SH-SY5Y (cell line): ENCODE data around the gene NCAM1.
A peak's percentile ranks its signal among the peaks of the same experiment; 100 is the strongest.

ENCODE experiments used
- GATA2 ChIP-seq: IDR thresholded peaks from 2 replicates; pipeline ENCODE4 v1.6.1; 2011; ENCODE audit warnings: mild to moderate bottlenecking, low read depth, low read length
- GATA3 ChIP-seq: IDR thresholded peaks from 2 replicates; pipeline ENCODE4 v1.6.1; 2011; ENCODE audit warnings: low read depth, mild to moderate bottlenecking, low read length, moderate library complexity

The NCAM1 gene

DNA sequence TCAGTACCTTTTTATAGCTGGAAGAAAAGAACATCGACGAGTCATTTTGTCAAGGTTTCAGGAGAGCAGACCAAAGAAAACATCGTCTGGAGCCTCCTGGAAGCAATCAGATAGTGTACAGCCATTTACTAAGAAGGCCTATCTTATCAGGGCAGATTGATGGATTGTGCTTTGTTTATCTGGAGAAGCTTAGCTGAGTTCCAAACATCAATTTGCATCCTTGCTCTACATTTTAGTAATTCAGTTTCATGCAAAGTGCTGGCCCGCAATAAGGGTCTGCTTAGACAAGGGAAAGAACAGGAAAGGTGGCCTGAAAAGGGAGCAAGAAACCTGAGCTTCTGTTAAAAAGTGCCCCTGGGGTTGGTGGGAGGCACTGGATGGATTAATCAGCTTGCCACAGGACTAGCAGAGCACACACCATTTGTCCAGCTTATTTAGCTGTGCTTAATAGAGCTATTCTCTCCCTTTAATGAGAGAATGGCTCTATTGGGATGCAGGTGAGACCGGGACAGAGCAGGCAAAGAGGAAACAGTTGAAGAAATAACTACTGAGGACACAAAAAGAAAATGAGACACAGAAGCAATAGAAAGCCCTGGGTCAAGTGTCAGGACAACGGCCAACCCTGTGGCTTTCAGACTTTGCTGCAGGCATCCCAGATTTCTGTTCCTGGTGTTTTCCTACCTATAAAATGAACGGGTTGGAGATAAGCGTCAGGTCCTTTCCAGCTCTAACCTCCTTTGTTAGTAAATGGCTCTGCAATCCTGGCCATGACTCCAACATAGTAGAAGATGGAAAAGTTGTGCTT lies 231.1 kb downstream of the NCAM1 start:
- TF ChIP-seq GATA2 = peak; percentile 88
- peak; percentile 68 for TF ChIP-seq GATA3

DNA sequence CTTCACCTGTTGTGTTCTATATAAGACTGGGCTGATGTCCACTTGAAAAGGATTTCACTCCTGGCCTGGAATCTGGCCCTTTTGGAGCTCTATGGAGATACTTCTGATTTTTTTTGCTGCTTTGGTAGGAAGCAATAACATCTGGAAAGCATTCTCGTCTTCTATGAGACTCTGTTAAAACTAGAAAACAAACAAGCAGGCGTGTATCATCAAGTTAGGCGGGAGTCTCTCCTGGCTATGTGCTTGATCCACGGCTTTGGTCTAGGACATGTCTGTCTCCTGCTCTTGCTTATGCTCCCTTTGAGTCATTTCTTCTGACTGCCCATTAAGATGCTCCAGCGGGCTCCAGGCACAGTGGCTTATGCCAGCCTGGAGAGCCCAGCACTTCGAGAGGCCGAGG lies 231.8 kb downstream of the NCAM1 start:
- TF ChIP-seq GATA2 (no peak), GATA3 (no peak)

DNA sequence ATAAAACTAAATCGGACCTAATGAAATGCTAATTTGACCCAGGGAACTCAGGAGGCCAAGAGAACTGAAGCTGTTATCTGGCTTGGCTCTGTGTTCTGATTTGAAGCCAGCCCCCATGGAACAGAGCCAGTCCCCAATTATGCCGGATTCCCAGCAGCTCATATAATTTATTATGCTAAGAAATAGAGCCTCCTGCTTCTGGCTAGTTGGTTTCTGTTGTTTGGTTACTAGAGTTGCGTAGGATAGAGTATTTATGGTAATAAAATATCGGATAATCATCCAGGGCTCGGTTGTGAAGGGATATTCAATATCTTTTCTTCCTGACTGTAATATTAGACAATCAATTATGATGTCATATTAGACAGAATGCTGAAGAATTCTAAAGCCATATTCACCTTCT lies 232.7 kb downstream of the NCAM1 start:
- TF ChIP-seq GATA3 (no peak), GATA2 (peak; percentile 75)

DNA sequence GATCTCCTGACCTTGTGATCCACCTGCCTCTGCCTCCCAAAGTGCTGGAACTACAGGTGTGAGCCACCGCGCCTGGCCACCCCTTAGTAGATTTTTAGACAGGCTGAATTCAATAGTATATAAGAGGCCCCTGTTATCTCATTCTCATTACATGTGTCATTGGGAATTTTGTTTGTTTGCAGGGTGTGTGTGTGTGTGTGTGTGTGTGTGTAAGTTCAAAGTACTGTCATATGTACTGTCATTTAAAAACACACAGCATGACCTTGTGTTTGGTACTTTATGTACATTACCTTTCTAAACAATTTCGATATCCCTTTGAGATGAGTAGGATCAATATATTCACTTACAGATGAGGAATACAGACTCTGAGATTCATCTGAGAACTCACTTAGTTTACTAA lies 234.5 kb downstream of the NCAM1 start:
- TF ChIP-seq GATA2 = no peak

DNA sequence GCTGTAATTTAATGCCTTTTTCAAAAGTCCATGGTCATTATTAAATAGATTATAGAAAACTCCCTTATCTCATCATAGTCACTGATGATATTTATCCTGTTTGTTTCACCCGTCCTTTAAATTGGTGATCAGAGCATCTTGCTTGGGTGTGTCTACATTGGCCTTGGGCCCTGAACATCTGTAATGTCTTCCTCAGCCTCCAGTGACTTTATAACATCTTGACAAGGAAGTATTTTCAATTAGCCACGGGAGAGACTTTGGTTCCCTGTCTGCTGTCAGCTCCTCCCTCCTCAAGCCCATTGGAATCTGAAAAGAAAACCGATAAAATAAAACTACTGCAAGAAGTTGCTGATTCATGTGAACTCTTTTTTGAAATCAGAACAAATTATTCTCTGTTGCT lies 236.2 kb downstream of the NCAM1 start:
- TF ChIP-seq GATA2 = no peak

DNA sequence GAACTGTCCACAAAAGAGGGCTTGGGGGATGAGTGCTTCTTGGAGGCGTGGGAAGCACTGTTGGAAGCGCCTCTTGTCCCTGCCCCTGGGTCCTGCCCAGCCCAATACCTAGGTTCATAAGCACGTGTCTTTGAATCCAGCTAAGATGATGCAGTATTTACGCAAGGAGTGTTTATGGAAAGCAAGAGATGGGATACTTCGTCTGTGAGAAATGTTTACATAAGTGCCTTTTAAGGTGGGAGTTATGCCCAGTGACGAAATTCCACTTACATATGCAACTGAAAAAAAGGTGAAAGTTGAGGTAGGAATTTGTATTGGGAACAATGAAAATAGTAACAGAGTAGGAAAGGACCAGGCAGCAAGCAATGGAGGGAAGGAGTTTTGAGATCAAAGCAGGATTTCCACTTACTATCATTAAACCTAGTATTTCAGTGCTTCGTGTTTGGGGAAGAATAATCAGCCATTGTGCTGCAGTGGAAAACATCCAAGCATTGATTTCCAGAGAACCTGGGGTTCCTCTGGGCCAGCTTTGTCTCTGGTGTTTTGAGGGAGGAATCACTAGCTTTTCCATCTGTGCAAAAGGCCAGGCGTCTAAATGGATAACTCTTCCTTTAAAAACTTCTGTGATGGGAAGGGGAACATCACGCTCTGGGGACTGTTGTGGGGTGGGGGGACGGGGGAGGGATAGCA lies 237.9 kb downstream of the NCAM1 start:
- no peak for TF ChIP-seq GATA2
- no peak for TF ChIP-seq GATA3

DNA sequence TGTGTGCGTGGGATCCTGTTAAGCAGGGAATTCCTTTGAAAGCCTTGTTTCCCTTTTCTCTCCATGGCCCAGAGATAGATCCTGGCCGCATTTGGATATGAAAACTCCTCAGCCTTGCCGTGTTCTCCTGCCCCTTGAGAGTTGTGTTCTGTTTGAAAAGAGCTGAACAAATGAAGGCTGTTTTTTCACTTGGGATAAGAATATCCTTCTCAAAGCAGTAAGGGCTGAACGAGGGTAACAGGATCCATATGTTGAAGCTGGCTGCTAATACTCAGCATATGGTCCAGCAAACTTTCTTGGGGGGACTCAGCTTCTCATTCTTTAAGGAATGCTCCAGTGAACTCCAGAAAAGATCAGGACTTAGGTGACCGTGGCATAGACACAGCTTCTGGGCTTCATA lies 238.6 kb downstream of the NCAM1 start:
- no peak for TF ChIP-seq GATA3
- no peak for TF ChIP-seq GATA2

DNA sequence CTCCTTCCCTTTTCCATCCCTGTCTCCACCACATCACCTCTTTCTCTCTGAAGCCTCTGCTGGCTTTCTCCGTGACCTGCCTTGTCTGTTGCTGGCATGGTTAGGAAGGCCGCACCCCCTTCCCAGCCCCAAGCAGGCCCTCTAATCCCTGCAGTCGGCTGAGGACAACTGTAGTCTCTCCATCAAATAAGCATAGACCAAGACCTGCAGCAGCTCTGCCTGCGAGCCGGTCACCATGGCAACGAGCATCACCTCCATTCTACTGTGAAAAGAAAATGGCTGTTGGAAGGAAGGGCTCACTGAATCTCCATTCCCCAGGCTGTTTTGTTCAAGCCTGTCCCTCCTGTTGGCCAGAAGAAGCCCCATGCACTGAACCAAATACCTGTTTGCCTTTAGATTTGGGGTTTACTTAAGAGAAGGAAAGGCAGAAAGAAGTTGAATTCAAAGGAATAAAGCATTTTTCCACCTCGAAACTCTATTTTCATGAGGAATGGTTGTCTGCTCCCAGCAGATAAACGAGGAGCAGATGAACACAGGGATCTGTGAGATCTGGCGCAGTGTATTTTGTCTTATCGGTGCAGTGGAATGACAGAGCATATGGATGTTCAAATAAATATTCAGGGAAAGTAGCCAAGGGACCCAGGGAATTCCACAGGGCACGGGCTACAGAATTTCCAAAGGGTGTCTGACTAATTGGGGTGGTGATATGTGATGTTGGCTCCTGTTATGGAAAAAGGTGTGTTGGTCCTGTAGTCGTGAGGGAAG lies 240.0 kb downstream of the NCAM1 start:
- TF ChIP-seq GATA3 = no peak
- peak; percentile 82 for TF ChIP-seq GATA2

DNA sequence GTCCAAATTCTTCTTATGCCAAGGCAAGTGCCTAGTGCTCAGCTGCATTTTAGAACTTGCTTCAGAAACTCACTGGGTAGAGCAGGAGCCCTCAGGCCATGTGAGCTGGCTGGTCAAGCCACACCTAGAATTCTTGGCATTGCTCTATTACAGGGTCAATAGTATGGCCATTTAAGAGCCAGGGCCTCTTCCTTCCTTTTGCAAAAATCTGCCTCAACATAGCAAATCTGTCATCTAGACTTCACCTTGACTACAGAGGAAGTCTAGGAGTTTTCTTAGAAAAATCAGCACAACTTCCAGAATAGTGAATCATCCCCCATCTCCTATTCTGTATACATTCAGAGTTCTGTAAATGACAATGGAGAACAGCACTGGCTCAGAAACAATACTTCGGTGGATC lies 241.2 kb downstream of the NCAM1 start:
- TF ChIP-seq GATA3 = no peak
- no peak for TF ChIP-seq GATA2

DNA sequence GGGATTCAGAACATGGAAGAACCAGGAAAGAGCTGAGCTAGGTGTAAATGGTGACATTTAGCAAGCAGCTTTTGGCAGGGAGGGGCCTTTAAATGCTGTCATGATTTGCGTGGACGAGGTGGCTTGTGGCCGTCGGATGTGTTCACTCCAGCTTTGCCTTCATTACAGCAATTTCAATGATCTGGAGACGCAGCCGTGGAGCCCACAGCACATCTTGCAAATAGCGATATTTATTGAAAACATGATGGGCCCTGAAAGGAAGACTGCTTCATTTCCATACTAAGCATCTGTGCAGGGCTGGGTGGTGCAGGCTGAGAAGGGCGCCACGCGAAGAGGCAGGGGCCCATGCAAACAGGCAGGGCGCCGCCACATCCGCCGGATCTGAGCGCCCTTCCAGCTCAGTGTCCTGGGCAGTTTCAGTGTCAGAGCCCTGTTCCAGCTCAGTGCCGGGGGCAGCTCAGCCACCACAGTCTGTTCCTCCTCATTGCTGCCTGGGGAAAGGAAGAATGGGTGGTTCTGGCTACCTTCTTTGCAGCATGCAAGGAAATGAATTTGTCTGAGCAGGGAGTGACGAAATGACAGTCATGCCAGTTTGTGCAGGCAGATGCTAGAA lies 242.0 kb downstream of the NCAM1 start:
- no peak for TF ChIP-seq GATA2
- no peak for TF ChIP-seq GATA3

DNA sequence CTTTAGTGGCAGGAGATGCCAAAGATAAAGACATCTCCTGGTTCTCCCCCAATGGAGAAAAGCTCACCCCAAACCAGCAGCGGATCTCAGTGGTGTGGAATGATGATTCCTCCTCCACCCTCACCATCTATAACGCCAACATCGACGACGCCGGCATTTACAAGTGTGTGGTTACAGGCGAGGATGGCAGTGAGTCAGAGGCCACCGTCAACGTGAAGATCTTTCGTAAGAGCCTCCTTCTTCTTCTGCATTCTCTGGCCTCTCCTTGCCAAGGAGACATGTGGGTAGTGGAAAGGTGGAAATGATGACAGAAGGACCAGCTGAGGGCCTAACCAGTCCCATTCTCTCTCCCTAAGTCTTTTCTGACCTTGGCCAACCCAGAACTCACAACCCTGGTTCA lies 243.1 kb downstream of the NCAM1 start:
- TF ChIP-seq GATA2 (no peak), GATA3 (no peak)

DNA sequence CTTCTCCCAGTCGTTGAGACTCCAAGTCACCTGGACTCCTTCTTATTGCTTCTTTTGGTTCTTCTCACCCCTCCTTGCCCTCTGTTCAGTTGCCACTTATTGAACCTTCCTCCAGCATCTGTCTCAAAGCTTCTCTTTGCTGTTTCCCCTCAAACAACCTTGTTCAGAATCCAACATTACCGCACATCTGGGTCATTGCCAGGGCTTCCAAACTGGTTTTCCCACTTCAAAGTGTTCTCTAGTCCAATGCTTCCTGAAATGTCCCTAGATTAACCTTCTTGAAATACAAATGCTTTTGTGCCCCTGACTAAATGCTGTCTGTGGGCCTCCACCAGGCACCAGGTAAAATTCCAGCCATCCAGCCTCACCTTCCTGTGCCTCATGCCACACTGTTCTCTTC lies 252.3 kb downstream of the NCAM1 start:
- TF ChIP-seq GATA3 = no peak
- no peak for TF ChIP-seq GATA2

DNA sequence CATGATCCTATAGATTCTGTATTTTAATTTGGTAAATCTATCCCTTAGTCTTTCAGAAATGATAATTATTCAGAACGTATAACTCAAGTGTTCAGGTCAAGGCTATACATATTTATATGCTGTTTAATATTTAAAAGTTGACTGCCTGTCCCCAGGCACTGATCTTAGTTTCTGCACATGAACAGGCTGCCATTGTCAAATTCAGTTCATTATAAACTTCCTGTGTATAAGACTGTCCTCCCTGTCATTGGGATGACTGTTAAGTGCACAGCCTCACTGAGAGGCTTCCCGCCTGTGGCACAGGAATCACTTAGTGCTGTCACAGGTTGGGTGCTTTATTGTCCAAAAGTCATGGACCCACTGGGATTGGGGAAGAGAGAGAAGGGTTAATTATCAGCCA lies 261.0 kb downstream of the NCAM1 start:
- no peak for TF ChIP-seq GATA3
- TF ChIP-seq GATA2 = no peak

DNA sequence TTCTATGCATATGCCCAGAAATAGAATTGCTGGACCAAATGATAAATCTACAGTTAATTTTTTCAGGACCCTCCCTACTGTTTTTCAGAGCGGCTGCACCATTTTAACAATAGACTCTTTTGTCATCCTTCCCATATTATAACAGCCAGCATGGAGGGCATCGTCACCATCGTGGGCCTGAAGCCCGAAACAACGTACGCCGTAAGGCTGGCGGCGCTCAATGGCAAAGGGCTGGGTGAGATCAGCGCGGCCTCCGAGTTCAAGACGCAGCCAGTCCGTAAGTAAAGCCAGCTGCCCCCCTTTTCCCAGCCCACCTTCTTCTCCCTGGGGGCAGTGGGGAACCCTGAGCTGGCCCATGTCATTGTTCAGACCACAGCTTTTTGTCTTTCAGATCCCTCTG lies 273.7 kb downstream of the NCAM1 start:
- no peak for TF ChIP-seq GATA3
- no peak for TF ChIP-seq GATA2

DNA sequence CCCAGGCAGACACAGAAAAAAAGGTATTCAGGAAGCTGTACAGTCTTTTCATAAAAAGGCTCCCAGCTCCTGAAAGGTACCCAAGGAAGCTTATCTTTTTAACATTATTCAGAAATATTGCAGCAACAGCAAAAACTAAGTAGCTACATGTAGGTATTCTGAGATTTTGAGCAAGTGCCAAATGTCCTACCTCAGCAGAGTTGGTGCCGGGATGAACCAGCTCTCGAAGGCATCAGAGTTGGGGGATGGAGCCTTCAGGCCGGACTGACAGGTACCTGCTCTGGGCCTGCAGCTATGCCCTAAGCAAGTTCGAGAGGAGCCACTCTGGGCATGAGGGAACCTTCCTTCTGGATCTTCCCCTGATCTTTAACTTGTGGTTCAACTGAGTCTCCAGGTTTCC lies 276.0 kb downstream of the NCAM1 start:
- TF ChIP-seq GATA2 = no peak
- TF ChIP-seq GATA3 = no peak
